Occipital lobe (tissue), 2 donors: ENCODE data around the gene PIK3AP1. TPM values are rescaled to one million over a fixed set of nuclear protein-coding genes. Genes with fewer than 3 reads are reported as not detected.
"Not testable (repeated sequence)": the region's sequence is repeated elsewhere in the genome, so short reads cannot be mapped to it uniquely, and the experiment has no call there.

ENCODE experiments used
- DNase-seq: peaks from one replicate; lab custom pipeline; 2025; lab: John Stamatoyannopoulos, UW
- total RNA-seq: library from RNA; depleted of rRNA; stranded (reverse); fragments of >200 nt; gene quantifications from one replicate; pipeline ENCODE4 v1.2.3, GENCODE V29; 2014

PIK3AP1 gene
- total RNA-seq, 1 donor from 2014 or later, result 5.6 TPM

- no peak for DNase-seq
Observed at GRCh38 chr10:96721207-96721572, 876 bp upstream of the PIK3AP1 start.

GRCh38 chr10:96719850-96720421 lies 378 bp downstream of the PIK3AP1 start:
- DNase-seq, result no peak

- DNase-seq, result no peak
Observed at GRCh38 chr10:96719200-96719599, 1.1 kb downstream of the PIK3AP1 start.

- DNase-seq, result no peak
Observed at GRCh38 chr10:96718304-96718990, 1.9 kb downstream of the PIK3AP1 start.

GRCh38 chr10:96716390-96716789 lies 3.9 kb downstream of the PIK3AP1 start:
- no peak for DNase-seq

- DNase-seq, result no peak
Observed at GRCh38 chr10:96714746-96715255, 5.5 kb downstream of the PIK3AP1 start.

GRCh38 chr10:96714031-96714590 lies 6.2 kb downstream of the PIK3AP1 start:
- DNase-seq, result no peak

GRCh38 chr10:96712662-96713271 lies 7.5 kb downstream of the PIK3AP1 start:
- DNase-seq, result no peak

- no peak for DNase-seq
Observed at GRCh38 chr10:96711048-96711728, 9.1 kb downstream of the PIK3AP1 start.

GRCh38 chr10:96709525-96709924 lies 10.8 kb downstream of the PIK3AP1 start:
- no peak for DNase-seq

GRCh38 chr10:96708996-96709395 lies 11.3 kb downstream of the PIK3AP1 start:
- no peak for DNase-seq

GRCh38 chr10:96708456-96708855 lies 11.9 kb downstream of the PIK3AP1 start:
- no peak for DNase-seq

- no peak for DNase-seq
Observed at GRCh38 chr10:96706331-96706853, 13.9 kb downstream of the PIK3AP1 start.

GRCh38 chr10:96705134-96705533 lies 15.2 kb downstream of the PIK3AP1 start:
- DNase-seq, result no peak

GRCh38 chr10:96704563-96704962 lies 15.8 kb downstream of the PIK3AP1 start:
- no peak for DNase-seq

- no peak for DNase-seq
Observed at GRCh38 chr10:96703358-96703757, 17.0 kb downstream of the PIK3AP1 start.

- DNase-seq, result no peak
Observed at GRCh38 chr10:96701265-96701664, 19.0 kb downstream of the PIK3AP1 start.

GRCh38 chr10:96700374-96701099 lies 19.8 kb downstream of the PIK3AP1 start:
- no peak for DNase-seq

- no peak for DNase-seq
Observed at GRCh38 chr10:96699613-96700012, 20.7 kb downstream of the PIK3AP1 start.

- not testable (repeated sequence) for DNase-seq
Observed at GRCh38 chr10:96698305-96698704, 22.0 kb downstream of the PIK3AP1 start.

- DNase-seq, result no peak
Observed at GRCh38 chr10:96697438-96697837, 22.9 kb downstream of the PIK3AP1 start.
